Uterus (tissue), 2 donors: ENCODE results near the gene SAMD10.

Experiments
- POLR2A ChIP-seq, 2 donors: fragments of 450-650 bp; IDR thresholded peaks; one replicate each; pipeline ENCODE4 v1.6.1; 2016; ENCODE audit warnings: antibody characterized with exemption in 2 of 2, mild to moderate bottlenecking in 1 of 2, moderate library complexity in 1 of 2
- TF ChIP-seq, protein P1 (sequence below), 4 experiments: fragments of 200-600 bp in 2 of 4; fragments of 450-650 bp in 2 of 4; sonication (generic) in 2 of 4; IDR thresholded peaks; one replicate each; pipeline ENCODE4 v1.5.1; 2016 to 2019; ENCODE audit warnings: antibody characterized with exemption in 4 of 4, mild to moderate bottlenecking in 2 of 4, moderate library complexity in 1 of 4

- no peak for TF ChIP-seq POLR2A (IDR thresholded peaks at IDR 0.05)
- TF ChIP-seq, protein P1, sequence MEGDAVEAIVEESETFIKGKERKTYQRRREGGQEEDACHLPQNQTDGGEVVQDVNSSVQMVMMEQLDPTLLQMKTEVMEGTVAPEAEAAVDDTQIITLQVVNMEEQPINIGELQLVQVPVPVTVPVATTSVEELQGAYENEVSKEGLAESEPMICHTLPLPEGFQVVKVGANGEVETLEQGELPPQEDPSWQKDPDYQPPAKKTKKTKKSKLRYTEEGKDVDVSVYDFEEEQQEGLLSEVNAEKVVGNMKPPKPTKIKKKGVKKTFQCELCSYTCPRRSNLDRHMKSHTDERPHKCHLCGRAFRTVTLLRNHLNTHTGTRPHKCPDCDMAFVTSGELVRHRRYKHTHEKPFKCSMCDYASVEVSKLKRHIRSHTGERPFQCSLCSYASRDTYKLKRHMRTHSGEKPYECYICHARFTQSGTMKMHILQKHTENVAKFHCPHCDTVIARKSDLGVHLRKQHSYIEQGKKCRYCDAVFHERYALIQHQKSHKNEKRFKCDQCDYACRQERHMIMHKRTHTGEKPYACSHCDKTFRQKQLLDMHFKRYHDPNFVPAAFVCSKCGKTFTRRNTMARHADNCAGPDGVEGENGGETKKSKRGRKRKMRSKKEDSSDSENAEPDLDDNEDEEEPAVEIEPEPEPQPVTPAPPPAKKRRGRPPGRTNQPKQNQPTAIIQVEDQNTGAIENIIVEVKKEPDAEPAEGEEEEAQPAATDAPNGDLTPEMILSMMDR (IDR thresholded peaks at IDR 0.05), result no peak
These were observed 46.8 kb downstream of the SAMD10 start for GRCh38 chr20:63932606-63933160.
